Endometrial microvascular endothelial cells (primary cell): ENCODE results near the gene SAMM50. TPM values are rescaled to one million over a fixed set of nuclear protein-coding genes. Genes with fewer than 3 reads are reported as not detected.
"Not testable (repeated sequence)": the region's sequence is repeated elsewhere in the genome, so short reads cannot be mapped to it uniquely, and the experiment has no call there.

ENCODE experiments used
- in situ Hi-C: cut with HindIII; loops from 2 replicates; pipeline ENCODE4 v1.10.0; 2017; ENCODE audit warnings: low sequenced_read_pairs, low pct_unique_long_range_greater_than_20kb; ENCODE audit errors: inconsistent ontology term
- total RNA-seq: library from RNA; depleted of rRNA; stranded (reverse); fragments of >200 nt; gene quantifications from one replicate; pipeline ENCODE4 v1.2.3, GENCODE V29; 2015; ENCODE audit errors: inconsistent ontology term

The SAMM50 gene
- total RNA-seq, 1 donor from 2014 or later: 60.4 TPM

- in situ Hi-C loops: no loop called here
Observed at GRCh38 chr22:43995798-43996169, 40.5 kb downstream of the SAMM50 start.

DNA sequence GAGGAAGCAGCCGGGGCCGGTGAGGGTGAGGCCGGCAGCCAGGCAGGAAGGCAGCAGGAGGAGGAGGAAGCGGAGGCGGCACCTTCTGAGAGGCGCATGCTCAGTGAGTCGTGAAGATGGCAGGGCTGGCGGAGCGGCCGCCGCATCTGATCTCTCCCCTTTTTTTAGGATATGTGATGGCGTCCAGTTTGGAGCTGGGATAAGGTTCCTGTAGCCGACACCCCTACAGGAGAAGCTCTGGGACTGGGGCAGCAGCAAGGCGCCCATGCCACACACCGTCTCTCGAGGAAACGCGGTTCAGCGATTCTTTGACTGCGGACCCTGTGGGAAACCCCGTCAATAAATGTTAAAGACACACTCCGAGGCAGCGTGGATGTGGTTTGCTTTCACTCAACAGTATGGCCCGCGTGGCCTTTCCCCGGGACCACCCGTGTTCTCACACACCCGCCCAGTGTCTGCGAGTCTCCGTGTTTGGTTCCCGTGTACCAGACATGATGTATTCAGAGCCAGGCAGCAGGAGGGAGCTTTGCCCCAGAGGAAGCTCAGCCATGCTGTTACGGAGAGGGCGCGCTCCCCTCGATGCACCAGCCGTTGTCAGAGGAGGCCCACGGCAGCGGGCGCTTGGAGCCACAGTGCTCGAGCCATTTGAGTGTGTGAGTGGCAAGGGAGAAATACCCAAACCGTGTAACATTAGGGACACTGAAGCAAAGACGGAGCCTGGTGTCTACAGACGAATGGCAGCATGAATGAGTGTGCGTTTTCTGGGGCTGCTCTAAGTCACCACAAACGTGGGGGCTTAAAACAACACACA lies 41.1 kb downstream of the SAMM50 start:
- in situ Hi-C loops: no loop called here

GRCh38 chr22:43996981-43997265 lies 41.7 kb downstream of the SAMM50 start:
- in situ Hi-C loops: no loop called here

- in situ Hi-C loops: no loop called here
Observed at GRCh38 chr22:43998679-43999264, 43.5 kb downstream of the SAMM50 start.

- in situ Hi-C loops: no loop called here
Observed at GRCh38 chr22:43999378-43999777, 44.1 kb downstream of the SAMM50 start.

DNA sequence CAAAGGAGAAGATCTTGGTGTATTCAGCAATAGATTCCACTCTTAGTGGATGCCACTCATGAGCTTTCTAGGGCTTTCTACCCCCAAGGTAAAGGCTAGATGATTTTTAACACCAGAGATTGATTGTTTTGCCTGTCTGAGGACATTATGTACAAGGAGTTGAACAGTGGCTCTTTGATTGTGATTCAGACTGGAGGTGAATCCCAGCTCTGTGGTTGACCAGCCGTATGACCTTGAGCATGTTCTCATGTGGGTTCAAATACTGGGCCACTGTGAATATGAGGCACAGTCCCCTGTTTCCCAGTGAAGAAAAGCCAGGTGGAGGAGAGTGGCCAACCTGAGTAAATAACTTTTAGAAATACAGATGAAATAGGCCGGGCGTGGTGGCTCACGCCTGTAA lies 44.9 kb downstream of the SAMM50 start:
- in situ Hi-C loops: no loop called here

DNA sequence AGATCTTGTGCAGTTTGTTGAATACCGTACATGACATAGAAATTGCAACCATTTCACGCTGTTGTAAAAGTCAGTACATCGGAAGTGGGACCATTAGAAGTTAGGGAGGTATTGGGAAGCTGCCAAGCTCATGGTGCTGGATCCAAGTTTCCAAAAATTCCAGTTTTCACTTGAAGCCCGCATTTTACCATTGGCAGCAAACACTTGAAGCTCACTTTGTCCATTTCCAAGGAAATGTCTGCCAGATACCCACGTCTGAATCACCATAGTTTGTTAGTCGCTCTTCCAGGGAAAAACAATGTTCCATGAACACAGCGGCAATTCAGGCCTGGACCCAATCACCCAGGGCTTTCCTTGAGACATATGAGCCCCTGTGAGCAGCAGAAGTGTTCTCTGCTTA lies 46.3 kb downstream of the SAMM50 start:
- in situ Hi-C loops: no loop called here

DNA sequence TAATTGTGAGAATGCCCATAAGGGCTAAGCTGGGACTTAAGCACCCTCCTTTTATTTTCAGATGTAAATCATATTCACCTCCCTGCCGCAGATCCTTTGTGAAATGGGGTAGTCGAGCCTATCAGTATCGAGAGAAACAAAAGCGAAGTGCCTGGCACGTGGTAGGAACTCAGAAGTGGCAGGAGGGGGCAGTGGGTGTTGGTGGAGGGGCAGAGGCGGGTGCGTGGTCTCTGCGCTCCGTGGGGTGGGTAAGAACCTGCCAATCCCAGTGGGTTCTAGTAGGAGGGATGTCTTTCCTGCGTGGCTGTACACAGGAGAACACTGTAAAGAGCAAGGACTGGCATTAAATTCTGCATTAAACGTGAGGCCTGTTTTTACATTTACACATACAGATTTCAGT lies 47.1 kb downstream of the SAMM50 start:
- in situ Hi-C loops: no loop called here

DNA sequence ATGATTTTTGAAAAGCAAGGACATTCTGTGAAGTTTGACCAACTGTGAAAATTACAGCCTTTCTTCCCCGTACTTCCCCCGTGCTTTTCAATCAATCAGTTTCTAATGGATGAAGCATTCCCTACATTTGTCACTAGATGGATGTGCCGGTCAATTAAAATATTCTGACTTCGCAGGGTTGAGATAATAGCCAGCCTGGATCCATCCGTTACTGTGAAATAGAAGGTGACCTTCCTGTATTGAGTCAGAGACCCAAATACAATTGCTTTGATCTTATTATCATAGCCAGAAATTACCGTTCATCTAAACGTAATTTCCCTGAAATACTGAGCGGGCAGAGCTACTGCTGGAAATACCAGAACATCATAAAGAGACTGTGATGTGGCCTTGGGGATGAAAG lies 47.8 kb downstream of the SAMM50 start:
- in situ Hi-C loops: no loop called here

DNA sequence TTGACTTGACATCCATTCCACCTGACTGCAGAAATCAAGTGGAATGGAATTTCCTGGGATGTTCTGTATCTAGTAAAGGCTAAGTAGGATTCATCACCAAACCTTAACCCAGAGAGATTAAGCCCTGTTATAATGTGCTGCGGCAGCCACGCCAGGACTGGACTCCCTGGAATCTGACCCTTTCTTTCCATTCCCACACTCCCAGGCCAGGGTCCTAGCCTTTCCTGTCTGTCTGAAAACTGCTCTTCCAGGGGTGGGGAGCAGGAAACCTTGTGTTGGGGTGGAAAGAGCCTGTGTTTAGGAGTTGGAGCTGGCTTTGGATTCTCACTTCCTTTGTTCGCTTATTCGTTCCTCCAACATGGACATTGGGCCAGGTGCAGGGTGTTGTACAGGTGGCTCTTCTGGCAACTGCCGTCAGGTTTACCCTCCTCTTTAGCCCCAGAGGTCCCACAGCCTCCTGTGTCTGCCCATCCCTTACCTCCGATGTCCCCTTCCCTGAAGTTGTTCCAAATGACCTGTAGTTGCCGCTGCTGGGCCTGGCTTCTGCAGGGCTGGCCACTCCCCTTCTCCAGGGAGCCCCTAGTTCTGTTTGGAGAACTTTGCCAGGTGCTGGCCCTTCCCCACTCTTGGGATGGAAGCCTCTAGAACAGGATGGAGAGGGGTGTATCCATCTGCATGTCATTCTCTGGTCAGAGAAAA lies 48.3 kb downstream of the SAMM50 start:
- in situ Hi-C loops: no loop called here

DNA sequence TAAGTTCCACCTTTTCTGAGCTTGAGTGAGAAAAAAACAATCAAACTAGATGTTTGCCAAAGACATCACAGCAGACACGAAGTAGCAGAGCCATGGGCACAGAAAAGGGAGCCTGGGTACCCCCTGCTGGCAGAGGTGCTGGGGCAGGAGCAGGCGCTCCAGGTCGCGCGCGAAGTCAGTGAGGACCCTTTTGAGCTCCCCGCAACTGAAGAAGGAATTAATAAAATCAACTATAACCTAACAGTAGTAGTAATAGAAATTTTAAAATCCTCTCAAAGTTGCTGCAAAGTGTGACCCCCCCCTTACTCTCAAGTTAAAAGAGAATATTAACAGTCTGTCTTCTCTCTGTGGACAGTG lies 48.8 kb downstream of the SAMM50 start:
- in situ Hi-C loops: no loop called here

GRCh38 chr22:44005524-44005923 lies 50.3 kb downstream of the SAMM50 start:
- in situ Hi-C loops: no loop called here

GRCh38 chr22:44012162-44012561 lies 56.9 kb downstream of the SAMM50 start:
- in situ Hi-C loops: no loop called here

GRCh38 chr22:44012591-44012990 lies 57.3 kb downstream of the SAMM50 start:
- in situ Hi-C loops: no loop called here

GRCh38 chr22:44014241-44014640 lies 59.0 kb downstream of the SAMM50 start:
- in situ Hi-C loops: no loop called here

GRCh38 chr22:44016586-44016985 lies 61.3 kb downstream of the SAMM50 start:
- in situ Hi-C loops: not testable (repeated sequence)

DNA sequence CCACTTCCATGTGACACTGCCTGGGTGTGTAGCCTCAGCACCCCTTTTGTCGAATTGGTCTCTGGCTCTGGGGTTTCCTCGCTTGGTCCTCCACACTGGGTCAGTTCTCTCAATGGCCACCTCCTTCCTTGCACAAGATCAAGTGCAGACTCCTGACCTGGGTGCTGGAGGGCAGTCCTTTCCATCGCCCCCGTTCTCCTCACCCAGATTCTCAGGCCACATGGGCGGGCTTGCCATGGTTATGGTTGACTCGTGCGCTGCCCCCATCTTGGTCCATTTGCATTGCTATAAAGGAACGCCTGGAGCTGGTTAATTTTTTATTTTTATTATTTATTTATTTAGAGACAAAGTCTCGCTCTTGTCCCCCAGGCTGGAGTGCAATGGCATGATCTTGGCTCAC lies 63.4 kb downstream of the SAMM50 start:
- in situ Hi-C loops: no loop called here

DNA sequence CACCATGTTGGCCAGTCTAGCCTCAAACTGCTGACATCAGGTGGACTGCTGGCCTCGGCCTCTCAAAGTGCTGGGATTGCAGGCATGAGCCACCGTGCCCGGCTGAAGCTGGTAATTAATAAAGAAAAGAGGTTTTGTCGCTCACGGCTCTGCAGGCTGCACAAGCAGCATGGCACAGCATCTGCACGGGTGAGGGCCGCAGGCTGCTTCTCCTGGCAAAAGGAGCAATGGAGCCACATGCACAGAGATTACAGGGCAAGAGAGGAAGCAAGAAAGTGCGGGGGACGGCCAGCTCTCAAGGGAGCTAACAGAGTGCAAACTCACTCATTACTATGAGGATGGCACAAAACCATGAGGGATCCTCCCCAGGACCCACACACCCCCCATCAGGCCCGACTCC lies 64.2 kb downstream of the SAMM50 start:
- in situ Hi-C loops: no loop called here

GRCh38 chr22:44019846-44020245 lies 64.6 kb downstream of the SAMM50 start:
- in situ Hi-C loops: no loop called here

- in situ Hi-C loops: no loop called here
Observed at GRCh38 chr22:44020981-44021380, 65.7 kb downstream of the SAMM50 start.
